ENCODE data around the gene PSEN1.

- TF ChIP-seq USF1 (IDR thresholded peaks at IDR 0.05; ENCODE audit: borderline replicate concordance, extremely low read length, insufficient read depth, low read depth, low read length), result no peak
- no peak for TF ChIP-seq EZH2 (IDR thresholded peaks at IDR 0.05; ENCODE audit: borderline replicate concordance, control insufficient read depth, low read depth, low read length)
- TF ChIP-seq ZNF274 (IDR thresholded peaks at IDR 0.05; ENCODE audit: insufficient read depth, insufficient read length), result no peak
- TF ChIP-seq CTCF (IDR thresholded peaks at IDR 0.05 in 2 of 3, conservative IDR thresholded peaks at IDR 0.05 in 1 of 3; ENCODE audit: control insufficient read depth in 2 of 3, extremely low read depth in 1 of 3, insufficient read depth in 1 of 3, low read depth in 3 of 3, low read length in 3 of 3), result no peak
- no peak for TF ChIP-seq POLR2A (IDR thresholded peaks at IDR 0.05; ENCODE audit: low read depth, low read length)
- TF ChIP-seq MYC (IDR thresholded peaks at IDR 0.05; ENCODE audit: insufficient read depth, insufficient read length, insufficient replicate concordance, low read length, severe bottlenecking), result no peak
- TF ChIP-seq POLR2AphosphoS2 (IDR thresholded peaks at IDR 0.05; ENCODE audit: low read depth, low read length), result no peak
- no peak for TF ChIP-seq ZSCAN29 (IDR thresholded peaks at IDR 0.05)
- TF ChIP-seq CBX3 (IDR thresholded peaks at IDR 0.05; ENCODE audit: borderline replicate concordance, low read depth), result no peak
- TF ChIP-seq SIN3A (IDR thresholded peaks at IDR 0.05; ENCODE audit: low read depth, low read length), result no peak
- no peak for TF ChIP-seq MXI1 (IDR thresholded peaks at IDR 0.05; ENCODE audit: low read depth, low read length)
- no peak for TF ChIP-seq JUNB (IDR thresholded peaks at IDR 0.05)
- TF ChIP-seq WRNIP1 (IDR thresholded peaks at IDR 0.05; ENCODE audit: borderline replicate concordance, low read depth, low read length), result no peak
- TF ChIP-seq ATF3 (IDR thresholded peaks at IDR 0.05; ENCODE audit: borderline replicate concordance, extremely low read depth, low read depth, low read length), result no peak
These were observed 106.1 kb downstream of the PSEN1 start for GRCh38 chr14:73242357-73242901.

Data from GM12878 (cell line).